Measurements from ENCODE around the gene KCNQ1OT1.

KCNQ1OT1 gene

DNA sequence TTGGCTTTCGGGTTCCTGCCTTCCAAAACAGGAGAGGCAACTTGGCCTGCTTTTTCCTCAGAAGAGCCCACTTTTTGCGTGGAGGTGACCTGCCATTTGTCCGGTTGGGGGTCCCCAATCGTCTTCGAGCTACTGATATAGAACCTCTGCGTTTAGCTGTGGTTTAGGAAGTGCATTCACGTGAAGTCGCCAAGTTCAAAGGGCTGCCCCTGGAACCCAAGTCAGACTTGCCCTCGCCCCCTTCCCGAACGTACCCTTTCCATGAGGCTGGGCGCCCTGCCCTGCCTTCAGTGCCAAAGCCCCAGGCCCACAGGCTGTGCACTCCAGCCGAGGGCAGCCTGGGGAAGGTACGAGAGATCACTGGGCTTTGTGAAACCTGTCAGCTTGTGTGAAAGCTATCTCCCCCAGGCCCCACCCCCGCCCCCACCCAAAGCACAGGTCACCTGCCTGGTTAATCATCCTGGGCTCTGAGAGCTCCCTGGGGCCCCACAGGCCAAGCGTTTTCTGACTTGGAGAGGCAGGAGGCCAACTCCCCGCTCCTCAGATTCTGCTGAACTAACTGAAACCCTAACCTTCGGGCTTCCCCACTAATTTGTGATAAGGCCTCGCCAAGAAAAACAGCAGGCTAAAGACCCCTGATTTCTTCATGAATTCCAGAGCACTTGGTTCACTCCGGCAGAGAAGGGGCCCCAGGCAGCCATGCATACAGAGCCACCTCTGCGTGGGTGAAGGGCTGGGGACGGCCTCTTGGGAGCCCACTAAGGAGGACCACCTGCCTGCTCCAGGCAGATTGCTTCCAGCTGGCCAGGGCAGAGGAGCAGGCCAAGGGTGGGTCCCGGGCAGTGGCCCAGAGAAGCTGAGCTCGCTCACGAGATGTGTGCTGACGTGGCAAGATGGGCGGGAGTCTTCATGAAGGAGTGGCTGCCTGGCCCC is 25.8 kb upstream of the KCNQ1OT1 start:
- no peak overlapping the region for H3K4me3 ChIP-seq (ENCODE audit: low read depth, low read length)
- TF ChIP-seq, protein P1, sequence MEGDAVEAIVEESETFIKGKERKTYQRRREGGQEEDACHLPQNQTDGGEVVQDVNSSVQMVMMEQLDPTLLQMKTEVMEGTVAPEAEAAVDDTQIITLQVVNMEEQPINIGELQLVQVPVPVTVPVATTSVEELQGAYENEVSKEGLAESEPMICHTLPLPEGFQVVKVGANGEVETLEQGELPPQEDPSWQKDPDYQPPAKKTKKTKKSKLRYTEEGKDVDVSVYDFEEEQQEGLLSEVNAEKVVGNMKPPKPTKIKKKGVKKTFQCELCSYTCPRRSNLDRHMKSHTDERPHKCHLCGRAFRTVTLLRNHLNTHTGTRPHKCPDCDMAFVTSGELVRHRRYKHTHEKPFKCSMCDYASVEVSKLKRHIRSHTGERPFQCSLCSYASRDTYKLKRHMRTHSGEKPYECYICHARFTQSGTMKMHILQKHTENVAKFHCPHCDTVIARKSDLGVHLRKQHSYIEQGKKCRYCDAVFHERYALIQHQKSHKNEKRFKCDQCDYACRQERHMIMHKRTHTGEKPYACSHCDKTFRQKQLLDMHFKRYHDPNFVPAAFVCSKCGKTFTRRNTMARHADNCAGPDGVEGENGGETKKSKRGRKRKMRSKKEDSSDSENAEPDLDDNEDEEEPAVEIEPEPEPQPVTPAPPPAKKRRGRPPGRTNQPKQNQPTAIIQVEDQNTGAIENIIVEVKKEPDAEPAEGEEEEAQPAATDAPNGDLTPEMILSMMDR (IDR thresholded peaks at IDR 0.05; ENCODE audit: insufficient read depth, low read depth, low read length, missing control alignments) = no peak
- no peak for DNase-seq (ENCODE audit: low read depth)

DNA sequence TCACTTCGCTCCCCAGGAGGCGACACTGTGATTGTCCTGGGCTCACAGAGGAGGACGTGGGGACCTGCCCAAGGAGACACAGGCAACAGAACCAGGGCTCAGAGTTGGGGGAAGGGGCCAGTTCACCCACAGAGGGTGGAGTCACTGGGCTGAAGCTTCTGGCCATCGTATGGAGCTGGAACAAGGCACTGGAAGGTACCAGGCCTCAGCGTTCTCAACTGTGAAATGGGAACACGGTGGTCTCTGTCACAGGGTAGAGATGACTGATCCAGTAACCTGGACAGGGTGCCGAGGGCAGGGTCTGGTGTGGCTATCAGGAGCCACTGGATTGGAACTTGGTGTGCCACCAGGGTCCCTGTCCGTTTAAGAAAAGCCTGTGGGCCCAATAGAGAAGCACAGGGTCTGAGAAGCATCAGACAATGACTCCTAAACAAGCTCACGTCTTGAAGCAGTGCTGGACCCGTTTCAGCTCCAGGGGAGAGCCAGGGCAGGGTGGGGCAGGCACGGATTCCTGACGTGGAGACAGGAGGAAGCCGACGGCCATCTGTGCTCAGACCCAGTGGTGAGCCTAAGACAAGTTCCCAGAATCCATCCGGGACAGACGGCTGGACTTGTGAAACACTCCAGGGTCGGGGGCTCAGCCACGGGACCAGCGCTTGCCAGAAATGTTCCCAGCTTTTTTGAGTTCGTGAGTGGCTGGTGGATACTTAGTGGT is 25.0 kb upstream of the KCNQ1OT1 start:
- no peak for DNase-seq (ENCODE audit: low read depth)
- TF ChIP-seq, protein P1 (IDR thresholded peaks at IDR 0.05; ENCODE audit: insufficient read depth, low read depth, low read length, missing control alignments) = no peak
- H3K4me3 ChIP-seq (ENCODE audit: low read depth, low read length) = no peak overlapping the region

DNA sequence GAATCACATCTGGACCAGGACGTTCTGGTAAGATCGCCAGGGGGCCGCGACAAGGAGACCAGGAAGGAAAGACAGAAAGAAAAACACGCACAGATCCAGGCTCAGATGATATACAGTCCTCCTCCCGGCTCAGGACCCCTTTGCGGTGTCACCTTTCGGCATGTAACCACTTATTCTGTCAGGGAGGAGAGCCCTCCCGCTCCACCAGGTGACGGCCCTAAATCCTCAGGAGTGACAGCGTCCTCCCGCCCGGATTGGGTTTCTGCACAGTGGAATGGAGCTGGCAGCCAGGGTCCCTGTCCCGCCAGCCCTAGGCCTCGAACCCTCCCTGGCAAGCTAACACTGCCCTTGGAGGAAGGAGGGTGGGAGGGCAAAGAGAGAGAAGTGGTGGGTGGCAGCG is 24.3 kb upstream of the KCNQ1OT1 start:
- TF ChIP-seq, protein P1 (IDR thresholded peaks at IDR 0.05; ENCODE audit: insufficient read depth, low read depth, low read length, missing control alignments) = no peak
- H3K4me3 ChIP-seq (ENCODE audit: low read depth, low read length) = no peak overlapping the region
- no peak for DNase-seq (ENCODE audit: low read depth)

DNA sequence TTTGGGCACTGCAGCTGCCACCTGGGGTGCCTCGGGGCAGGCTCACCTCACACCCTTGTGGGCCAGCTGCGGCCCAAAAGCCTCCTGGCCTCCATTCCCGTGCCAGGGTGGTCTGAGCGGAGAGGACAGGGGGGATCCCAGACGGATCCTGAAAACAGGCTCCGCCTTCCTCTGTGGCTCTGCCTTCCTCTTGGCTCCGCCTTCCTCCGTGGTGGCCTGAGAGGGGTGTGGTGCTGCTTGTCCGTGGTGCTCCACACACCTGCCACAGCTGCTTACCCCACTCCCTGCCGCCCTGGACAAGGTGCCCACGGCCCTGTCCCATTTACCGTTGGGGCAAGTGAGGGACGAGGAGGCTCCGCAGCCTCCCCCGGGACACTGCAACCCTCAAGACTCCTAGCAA is 23.2 kb upstream of the KCNQ1OT1 start:
- no peak for DNase-seq (ENCODE audit: low read depth)
- TF ChIP-seq, protein P1 (IDR thresholded peaks at IDR 0.05; ENCODE audit: insufficient read depth, low read depth, low read length, missing control alignments) = no peak
- H3K4me3 ChIP-seq (ENCODE audit: low read depth, low read length) = no peak overlapping the region

DNA sequence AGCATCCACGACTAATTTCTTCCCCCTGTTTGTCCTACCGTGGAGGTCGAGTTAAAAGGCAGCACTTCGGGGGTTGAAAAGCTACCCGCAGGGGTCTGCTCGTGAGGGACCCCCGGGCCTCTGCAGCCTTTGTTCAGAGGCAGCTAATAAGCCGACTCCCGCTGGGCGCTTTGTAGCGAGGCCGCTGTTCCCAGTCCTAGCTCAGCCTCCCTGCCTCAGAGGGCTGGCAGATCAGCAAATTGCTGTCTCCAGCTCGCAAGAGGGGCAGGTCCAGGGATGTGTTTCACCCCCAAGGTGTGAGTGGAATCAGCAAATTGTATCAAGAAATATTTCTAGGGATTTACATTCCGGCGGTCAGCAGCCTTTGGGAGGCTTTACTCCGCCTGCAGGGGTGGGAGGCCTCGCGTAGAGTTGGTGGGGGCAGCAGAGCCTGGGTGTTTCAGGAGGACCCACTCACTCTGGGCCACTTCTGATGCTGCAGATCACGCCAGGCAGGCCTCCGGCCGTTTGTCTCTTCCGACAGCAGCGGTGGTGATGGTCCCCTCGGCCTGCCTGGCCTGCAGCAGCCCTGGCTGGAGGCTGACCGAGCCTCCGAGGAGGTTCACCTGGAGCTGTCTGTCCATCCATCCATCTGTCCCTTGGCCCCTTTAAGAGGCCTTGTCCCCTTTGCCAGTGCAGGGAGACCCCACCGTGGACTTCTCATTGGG is 21.6 kb upstream of the KCNQ1OT1 start:
- no peak for DNase-seq (ENCODE audit: low read depth)
- H3K4me3 ChIP-seq (ENCODE audit: low read depth, low read length) = no peak overlapping the region
- TF ChIP-seq, protein P1 (IDR thresholded peaks at IDR 0.05; ENCODE audit: insufficient read depth, low read depth, low read length, missing control alignments) = no peak

DNA sequence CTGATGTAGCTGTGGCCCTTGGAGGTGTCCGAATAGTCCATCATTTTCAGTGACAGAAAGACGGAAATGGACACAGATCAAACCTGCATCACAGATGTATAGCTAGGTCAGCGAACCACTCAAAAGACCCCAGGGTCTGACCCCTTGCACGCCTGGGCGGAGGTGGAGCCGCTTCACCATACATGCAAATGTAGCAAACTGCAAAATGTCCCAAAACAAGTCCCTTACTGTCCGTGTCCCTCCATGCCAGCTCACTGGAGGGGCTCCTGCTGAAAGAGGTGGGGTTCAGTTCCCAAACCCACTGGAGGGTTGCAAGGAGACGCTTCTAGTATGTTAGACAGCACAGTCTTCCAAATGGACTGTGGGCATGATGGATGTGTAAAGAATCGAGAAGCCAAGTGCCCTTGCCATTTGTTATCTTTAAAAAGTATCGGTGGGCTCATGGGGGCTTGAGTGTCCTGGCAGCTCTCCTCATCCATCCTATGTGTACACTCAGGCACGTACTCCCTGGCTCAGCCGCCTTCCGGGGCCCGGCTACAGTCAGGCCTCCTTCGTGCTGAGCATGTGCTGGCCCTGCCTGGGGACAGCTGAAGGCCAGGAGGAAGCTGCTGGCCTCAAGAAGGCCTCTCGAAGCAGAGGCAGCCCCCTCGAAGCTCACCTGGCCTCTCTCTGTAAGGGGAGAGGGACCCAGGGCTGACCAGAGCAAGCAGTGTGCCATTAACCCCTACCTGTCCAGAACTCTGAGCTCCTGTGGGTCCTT is 20.2 kb upstream of the KCNQ1OT1 start:
- TF ChIP-seq, protein P1 (IDR thresholded peaks at IDR 0.05; ENCODE audit: insufficient read depth, low read depth, low read length, missing control alignments) = no peak
- no peak overlapping the region for H3K4me3 ChIP-seq (ENCODE audit: low read depth, low read length)
- DNase-seq (ENCODE audit: low read depth) = no peak
